Kidney (tissue), 14 donors: Measurements from ENCODE around the gene HOXC11. TPM values are rescaled to one million over a fixed set of nuclear protein-coding genes. Genes with fewer than 3 reads are reported as not detected.

Experiments
- DNase-seq, 5 donors: peaks; one replicate each; pipeline ENCODE4 v3.0.0-alpha.2; 2013 to 2020
- FAIRE-seq: peaks from 2 replicates; lab custom pipeline; 2012; peaks lifted over from hg19 to GRCh38; lab: Jason Lieb, UNC
- H3K27ac ChIP-seq, 2 donors: one replicate each; pipeline ENCODE4 v1.7.0; 2013; ENCODE audit warnings: low read depth in 2 of 2, low read length in 2 of 2, inconsistent platforms in 1 of 2
- H3K27me3 ChIP-seq: one replicate; pipeline ENCODE4 v1.7.1; 2013; ENCODE audit warnings: low read length, inconsistent platforms; ENCODE audit not compliant: control insufficient read depth, insufficient read depth
- H3K36me3 ChIP-seq, 3 donors: one replicate each; pipeline versions ENCODE4 v1.7.0 to v1.7.1; 2013; ENCODE audit warnings: low read length in 3 of 3, control low read depth in 1 of 3, inconsistent platforms in 1 of 3; ENCODE audit not compliant: insufficient read depth in 3 of 3, control insufficient read depth in 2 of 3
- H3K4me1 ChIP-seq, 3 donors: one replicate each; pipeline versions ENCODE4 v1.7.0 to v1.7.1; 2013; ENCODE audit warnings: low read length in 3 of 3, inconsistent platforms in 1 of 3, low read depth in 1 of 3; ENCODE audit not compliant: control insufficient read depth in 2 of 3, insufficient read depth in 2 of 3
- H3K4me3 ChIP-seq, 3 donors: one replicate each; pipeline versions ENCODE4 v1.7.0 to v1.8.1; 2013; ENCODE audit warnings: low read length in 3 of 3, control low read depth in 1 of 3, inconsistent platforms in 1 of 3
- H3K9ac ChIP-seq, 3 donors: one replicate each; pipeline versions ENCODE4 v1.7.0 to v1.7.1; 2013; ENCODE audit warnings: low read length in 3 of 3, control low read depth in 1 of 3, inconsistent platforms in 1 of 3
- H3K9me3 ChIP-seq, 3 donors: one replicate each; pipeline versions ENCODE4 v1.7.0 to v1.7.1; 2013; ENCODE audit warnings: low read length in 3 of 3, control low read depth in 1 of 3, inconsistent platforms in 1 of 3; ENCODE audit not compliant: control insufficient read depth in 2 of 3, insufficient read depth in 1 of 3
- intact Hi-C: fragments of 100-400 bp; cut with DNase I; formaldehyde crosslinking; loops from one replicate; pipeline ENCODE4 v1.11.1; 2022
- polyA plus RNA-seq: library from polyadenylated mRNA; stranded (reverse); fragments of 350-450 nt; fragmentation: Illumina TruSeq; extraction: RNeasy Lipid Tissue Mini Kit (QIAGEN cat#74804); gene quantifications from one replicate; pipeline ENCODE4 v1.2.3, GENCODE V29; 2014; ENCODE audit warnings: low read depth, low replicate concordance; ENCODE audit not compliant: insufficient read depth
- total RNA-seq: library from RNA; stranded (reverse); fragmentation: NEBNext Ultra II Directional; extraction: Animal tissue kit (Norgen Biotek cat#: 25700); gene quantifications from one replicate; pipeline ENCODE4 v1.2.1, GENCODE V29; 2021
- TF ChIP-seq, protein P1 (sequence below): IDR thresholded peaks from 3 replicates; pipeline ENCODE4 v1.5.1; 2012; ENCODE audit warnings: mild to moderate bottlenecking, moderate library complexity, borderline replicate concordance; ENCODE audit not compliant: insufficient read depth; ENCODE audit errors: extremely low read depth
- donor health status: control.
- donor health status: control.
- donor health status: control.
- donor health status: control.
- donor health status: control.
- donor health status: DM: yes; HTN: yes; CAD: no.
- donor health status: Normal renal cell carcinoma (clear cell type).

The HOXC11 gene
- total and polyA plus RNA-seq, 2 donors from 2014 or later: 0.75 to 1.4 TPM

DNA sequence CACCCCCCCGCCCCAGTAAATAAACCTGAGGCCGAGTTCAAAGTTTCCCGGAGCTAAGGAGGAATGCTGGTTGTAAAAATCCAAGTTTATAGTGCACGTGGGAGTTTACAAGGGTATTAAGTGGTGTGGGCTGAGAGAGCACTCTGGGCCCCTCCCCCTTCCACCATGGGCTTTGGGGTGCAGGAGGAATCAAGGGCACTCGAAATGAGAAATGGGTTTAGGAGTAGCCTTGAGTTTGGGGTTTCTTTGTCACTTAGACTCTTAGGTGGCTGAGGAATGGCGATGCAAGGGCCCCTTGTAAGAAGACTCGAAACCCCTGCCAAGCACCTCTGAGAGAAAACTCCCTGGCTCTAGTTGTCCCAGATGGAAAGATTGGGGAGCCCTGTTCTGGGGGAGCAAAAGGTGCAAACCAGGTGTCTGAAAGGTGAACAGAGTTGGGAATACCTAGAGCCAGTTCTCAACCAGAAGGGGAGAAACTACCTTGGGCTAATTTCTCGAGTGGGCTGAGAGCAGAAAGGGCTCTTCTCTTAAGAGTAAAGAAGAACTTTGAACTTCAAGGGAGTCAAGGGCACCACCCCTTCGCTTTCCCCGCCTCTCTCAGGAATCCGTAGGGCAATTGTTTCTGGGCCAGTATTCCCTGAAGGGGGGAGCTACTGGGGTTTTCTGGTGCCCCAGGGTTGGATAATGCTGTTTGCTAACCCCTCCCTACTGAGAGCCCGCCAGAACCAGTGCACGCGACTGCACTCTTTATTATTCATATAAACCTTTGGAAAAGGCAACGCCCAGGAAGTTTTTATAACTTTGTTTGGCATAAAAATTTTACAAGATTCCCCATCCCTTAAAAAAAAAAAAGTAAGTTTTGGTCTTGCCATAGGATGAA, 5.8 kb downstream of the HOXC11 start:
- Histone ChIP-seq H3K9me3 (no peaks in the 10 kb centered on the region), H3K4me3 (no peak overlapping the region), H3K9ac (no peak overlapping the region), H3K36me3 (no peaks in the 10 kb centered on the region), H3K4me1 (peaks cover 0 to 7% (median 5%) of the 10 kb centered on the region in 3 donors), H3K27me3 (no peaks in the 10 kb centered on the region), H3K27ac (no peak overlapping the region)
- intact Hi-C loops: no loop called here
- FAIRE-seq (no peak), DNase-seq (peak in 4 of 5 donors; percentile 60 to 87 (median 84))
- TF ChIP-seq, protein P1, sequence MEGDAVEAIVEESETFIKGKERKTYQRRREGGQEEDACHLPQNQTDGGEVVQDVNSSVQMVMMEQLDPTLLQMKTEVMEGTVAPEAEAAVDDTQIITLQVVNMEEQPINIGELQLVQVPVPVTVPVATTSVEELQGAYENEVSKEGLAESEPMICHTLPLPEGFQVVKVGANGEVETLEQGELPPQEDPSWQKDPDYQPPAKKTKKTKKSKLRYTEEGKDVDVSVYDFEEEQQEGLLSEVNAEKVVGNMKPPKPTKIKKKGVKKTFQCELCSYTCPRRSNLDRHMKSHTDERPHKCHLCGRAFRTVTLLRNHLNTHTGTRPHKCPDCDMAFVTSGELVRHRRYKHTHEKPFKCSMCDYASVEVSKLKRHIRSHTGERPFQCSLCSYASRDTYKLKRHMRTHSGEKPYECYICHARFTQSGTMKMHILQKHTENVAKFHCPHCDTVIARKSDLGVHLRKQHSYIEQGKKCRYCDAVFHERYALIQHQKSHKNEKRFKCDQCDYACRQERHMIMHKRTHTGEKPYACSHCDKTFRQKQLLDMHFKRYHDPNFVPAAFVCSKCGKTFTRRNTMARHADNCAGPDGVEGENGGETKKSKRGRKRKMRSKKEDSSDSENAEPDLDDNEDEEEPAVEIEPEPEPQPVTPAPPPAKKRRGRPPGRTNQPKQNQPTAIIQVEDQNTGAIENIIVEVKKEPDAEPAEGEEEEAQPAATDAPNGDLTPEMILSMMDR: no peak

- H3K4me3 ChIP-seq: peak overlapping the region in 2 of 3 donors; percentile 2 to 58
- H3K4me1 ChIP-seq: peaks cover 0 to 7% (median 7%) of the 10 kb centered on the region in 3 donors
- no peaks in the 10 kb centered on the region for H3K9me3 ChIP-seq
- no peak for FAIRE-seq
- H3K9ac ChIP-seq: peak overlapping the region in 2 of 3 donors; percentile 22 to 63
- H3K27me3 ChIP-seq: no peaks in the 10 kb centered on the region
- no peaks in the 10 kb centered on the region for H3K36me3 ChIP-seq
- H3K27ac ChIP-seq: peak overlapping the region; percentile 61 to 85
- intact Hi-C loops: no loop called here
- peak in 4 of 5 donors; percentile 79 to 90 (median 84) for DNase-seq
- TF ChIP-seq, protein P1: no peak
These were observed 7.3 kb downstream of the HOXC11 start for GRCh38 chr12:53980104-53980801.

DNA sequence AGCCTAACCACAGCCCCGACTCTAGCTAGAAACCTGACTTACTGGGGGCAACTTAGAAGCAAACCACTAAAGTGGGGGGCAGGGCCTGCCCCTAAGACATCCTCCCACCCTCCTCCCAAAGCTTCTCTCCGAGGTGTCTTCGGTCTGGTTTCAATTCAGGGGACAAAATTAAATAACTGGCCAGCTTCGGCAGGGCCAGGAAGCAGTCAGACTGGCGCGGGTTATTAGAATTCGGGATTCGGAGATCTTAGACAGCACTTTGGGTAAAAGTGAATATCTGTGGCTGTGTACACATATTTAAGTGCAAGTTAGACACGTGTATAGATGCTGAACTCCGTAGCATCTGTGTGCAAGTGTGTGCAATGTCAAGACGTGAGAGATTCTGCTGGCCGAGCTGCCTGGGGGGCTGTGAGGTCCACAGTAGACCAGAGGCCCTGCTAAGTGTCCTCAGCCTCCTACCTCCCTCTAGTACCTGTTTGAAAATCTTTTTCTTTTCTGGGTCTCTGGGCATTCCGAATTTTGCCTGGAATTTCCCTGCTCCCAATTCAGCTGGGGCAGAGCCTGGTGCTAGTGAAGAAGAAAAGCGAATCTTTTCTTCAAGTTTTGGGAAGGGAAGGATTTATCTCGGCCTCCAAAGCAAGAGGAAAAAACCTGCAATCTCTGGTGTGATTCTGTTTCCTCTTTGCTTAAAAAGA, 8.0 kb downstream of the HOXC11 start:
- peak overlapping the region in 2 of 3 donors; percentile 2 to 58 for H3K4me3 ChIP-seq
- DNase-seq (peak in 3 of 5 donors; percentile 55 to 72 (median 57)), FAIRE-seq (no peak)
- H3K9me3 ChIP-seq: no peaks in the 10 kb centered on the region
- no peaks in the 10 kb centered on the region for H3K27me3 ChIP-seq
- H3K4me1 ChIP-seq: peaks cover 0 to 8% (median 7%) of the 10 kb centered on the region in 3 donors
- TF ChIP-seq, protein P1: no peak
- peak overlapping the region; percentile 61 to 85 for H3K27ac ChIP-seq
- intact Hi-C loops: no loop called here
- H3K36me3 ChIP-seq: no peaks in the 10 kb centered on the region
- peak overlapping the region in 2 of 3 donors; percentile 22 to 63 for H3K9ac ChIP-seq
